Vagina (tissue), 2 donors: ENCODE results near the gene LRRC4. TPM values are rescaled to one million over a fixed set of nuclear protein-coding genes. Genes with fewer than 3 reads are reported as not detected.

Source experiments
- DNase-seq, 2 donors: peaks; one replicate each; pipeline ENCODE4 v3.0.0-alpha.2; 2017; ENCODE audit errors: extremely low spot score in 2 of 2
- H3K27ac ChIP-seq: fragments of 200-600 bp; sonication (generic); one replicate; pipeline ENCODE4 v1.5.1; 2019
- H3K27me3 ChIP-seq: fragments of 200-600 bp; sonication (generic); one replicate; pipeline ENCODE4 v1.5.1; 2019
- H3K36me3 ChIP-seq, 2 donors: fragments of 200-600 bp; sonication (generic); one replicate each; pipeline ENCODE4 v1.5.1; 2017 to 2019
- H3K4me1 ChIP-seq: fragments of 200-600 bp; sonication (generic); one replicate; pipeline ENCODE4 v1.5.1; 2019
- H3K4me3 ChIP-seq, 2 donors: fragments of 200-600 bp; sonication (generic); 1 replicate in 1 of 2; 2 replicates in 1 of 2; pipeline ENCODE4 v1.5.1; 2016 to 2019
- H3K9me3 ChIP-seq: fragments of 200-600 bp; sonication (generic); one replicate; pipeline ENCODE4 v1.5.1; 2019
- POLR2A ChIP-seq, 2 donors: fragments of 450-650 bp; IDR thresholded peaks; one replicate each; pipeline ENCODE4 v1.6.1; 2017; ENCODE audit warnings: antibody characterized with exemption in 2 of 2, mild to moderate bottlenecking in 2 of 2, moderate library complexity in 2 of 2
- POLR2AphosphoS5 ChIP-seq, 2 donors: sonication (generic); formaldehyde crosslinking; IDR thresholded peaks; one replicate each; pipeline ENCODE4 v1.9.0; 2017; ENCODE audit warnings: antibody characterized with exemption in 2 of 2, mild to moderate bottlenecking in 2 of 2, low read depth in 1 of 2; ENCODE audit not compliant: insufficient read depth in 1 of 2
- intact Hi-C: fragments of 100-400 bp; cut with DNase I; formaldehyde crosslinking; loops from one replicate; pipeline ENCODE4 v1.15.1; 2023
- total RNA-seq: library from RNA; depleted of rRNA; stranded (reverse); fragments of >200 nt; gene quantifications from one replicate; pipeline ENCODE4 v1.2.3, GENCODE V29; 2016
- TF ChIP-seq, protein P1 (sequence below), 3 experiments: fragments of 450-650 bp in 2 of 3; fragments of 200-600 bp in 1 of 3; sonication (generic) in 1 of 3; IDR thresholded peaks; one replicate each; pipeline ENCODE4 v1.5.1; 2017 to 2019; ENCODE audit warnings: antibody characterized with exemption in 3 of 3, mild to moderate bottlenecking in 2 of 3, moderate library complexity in 2 of 3

The LRRC4 gene
- total RNA-seq, 1 donor from 2014 or later, result 6.1 TPM

GRCh38 chr7:127979113-127979727 lies 52.0 kb downstream of the LRRC4 start:
- DNase-seq, result no peak
- no peak for TF ChIP-seq POLR2A (IDR thresholded peaks at IDR 0.05)

GRCh38 chr7:127978421-127978820 lies 52.8 kb downstream of the LRRC4 start:
- intact Hi-C loops, result no loop called here
- H3K4me1 ChIP-seq, result peaks cover under 1% of the 10 kb centered on the region
- H3K9me3 ChIP-seq, result no peaks in the 10 kb centered on the region
- no peaks in the 10 kb centered on the region for H3K36me3 ChIP-seq
- TF ChIP-seq POLR2A (IDR thresholded peaks at IDR 0.05) (no peak), POLR2AphosphoS5 (IDR thresholded peaks at IDR 0.05; ENCODE audit: insufficient read depth in 1 of 2, low read depth in 1 of 2) (no peak)
- TF ChIP-seq, protein P1, sequence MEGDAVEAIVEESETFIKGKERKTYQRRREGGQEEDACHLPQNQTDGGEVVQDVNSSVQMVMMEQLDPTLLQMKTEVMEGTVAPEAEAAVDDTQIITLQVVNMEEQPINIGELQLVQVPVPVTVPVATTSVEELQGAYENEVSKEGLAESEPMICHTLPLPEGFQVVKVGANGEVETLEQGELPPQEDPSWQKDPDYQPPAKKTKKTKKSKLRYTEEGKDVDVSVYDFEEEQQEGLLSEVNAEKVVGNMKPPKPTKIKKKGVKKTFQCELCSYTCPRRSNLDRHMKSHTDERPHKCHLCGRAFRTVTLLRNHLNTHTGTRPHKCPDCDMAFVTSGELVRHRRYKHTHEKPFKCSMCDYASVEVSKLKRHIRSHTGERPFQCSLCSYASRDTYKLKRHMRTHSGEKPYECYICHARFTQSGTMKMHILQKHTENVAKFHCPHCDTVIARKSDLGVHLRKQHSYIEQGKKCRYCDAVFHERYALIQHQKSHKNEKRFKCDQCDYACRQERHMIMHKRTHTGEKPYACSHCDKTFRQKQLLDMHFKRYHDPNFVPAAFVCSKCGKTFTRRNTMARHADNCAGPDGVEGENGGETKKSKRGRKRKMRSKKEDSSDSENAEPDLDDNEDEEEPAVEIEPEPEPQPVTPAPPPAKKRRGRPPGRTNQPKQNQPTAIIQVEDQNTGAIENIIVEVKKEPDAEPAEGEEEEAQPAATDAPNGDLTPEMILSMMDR (IDR thresholded peaks at IDR 0.05), result no peak
- H3K27ac ChIP-seq, result no peak overlapping the region
- no peak for DNase-seq
- no peak overlapping the region for H3K4me3 ChIP-seq
- no peaks in the 10 kb centered on the region for H3K27me3 ChIP-seq

More at GRCh38 chr7:127979113-127979727, 52.0 kb downstream of the LRRC4 start:
- H3K27me3 ChIP-seq, result no peaks in the 10 kb centered on the region
- intact Hi-C loops, result no loop called here
- H3K36me3 ChIP-seq, result no peaks in the 10 kb centered on the region
- H3K9me3 ChIP-seq, result no peaks in the 10 kb centered on the region
- H3K4me3 ChIP-seq, result no peak overlapping the region
- H3K4me1 ChIP-seq, result peaks cover 9% of the 10 kb centered on the region
- H3K27ac ChIP-seq, result no peak overlapping the region

Other genes starting within 250 kb of the LRRC4 start
- gene LEP, start 209.8 kb upstream of the LRRC4 start, total RNA-seq, result 7.4 TPM